GM21786 (cell line): Measurements from ENCODE around the gene PPP1R18.
"Not testable (repeated sequence)": the region's sequence is repeated elsewhere in the genome, so short reads cannot be mapped to it uniquely, and the experiment has no call there.

Experiments used
- ATAC-seq: cut with Tn5 transposase; IDR thresholded peaks from one replicate; pipeline ENCODE4 v1.9.1; 2021; ENCODE audit not compliant: unreplicated experiment

PPP1R18 gene

GRCh38 chr6:30670760-30671527 lies 15.5 kb downstream of the PPP1R18 start:
- no peak for ATAC-seq

GRCh38 chr6:30666300-30666699 lies 20.1 kb downstream of the PPP1R18 start:
- ATAC-seq: not testable (repeated sequence)

- no peak for ATAC-seq
Measured at GRCh38 chr6:30664994-30665767, 21.3 kb downstream of the PPP1R18 start.

- not testable (repeated sequence) for ATAC-seq
Measured at GRCh38 chr6:30657922-30658321, 28.5 kb downstream of the PPP1R18 start.

- ATAC-seq: no peak
Measured at GRCh38 chr6:30657454-30657853, 29.0 kb downstream of the PPP1R18 start.

- ATAC-seq: no peak
Measured at GRCh38 chr6:30656513-30656912, 29.9 kb downstream of the PPP1R18 start.

- ATAC-seq: no peak
Measured at GRCh38 chr6:30655743-30656094, 30.7 kb downstream of the PPP1R18 start.

GRCh38 chr6:30654798-30655742 lies 31.4 kb downstream of the PPP1R18 start:
- no peak for ATAC-seq

- no peak for ATAC-seq
Measured at GRCh38 chr6:30651143-30651542, 35.3 kb downstream of the PPP1R18 start.

GRCh38 chr6:30647242-30648116 lies 39.0 kb downstream of the PPP1R18 start:
- ATAC-seq: peak; percentile 55

- peak; percentile 45 for ATAC-seq
Measured at GRCh38 chr6:30646450-30647241, 39.8 kb downstream of the PPP1R18 start, which contains the start of gene C6orf136. Gene C6orf136 (plus strand): TSS chr6:30647133. CDS start chr6:30647232, 99 bp downstream.

GRCh38 chr6:30645989-30646388 lies 40.5 kb downstream of the PPP1R18 start:
- no peak for ATAC-seq

- ATAC-seq: no peak
Measured at GRCh38 chr6:30644769-30645168, 41.7 kb downstream of the PPP1R18 start.

GRCh38 chr6:30643656-30644055 lies 42.8 kb downstream of the PPP1R18 start:
- ATAC-seq: no peak

- ATAC-seq: no peak
Measured at GRCh38 chr6:30641048-30641447, 45.4 kb downstream of the PPP1R18 start.

GRCh38 chr6:30640481-30640880 lies 46.0 kb downstream of the PPP1R18 start:
- no peak for ATAC-seq

GRCh38 chr6:30635834-30636233 lies 50.6 kb downstream of the PPP1R18 start:
- ATAC-seq: no peak

- ATAC-seq: peak; percentile 85
Measured at GRCh38 chr6:30626484-30627366, 59.7 kb downstream of the PPP1R18 start, which contains the start of gene ATAT1. Gene ATAT1 (plus strand): TSS chr6:30626874.
